Endodermal cell (in vitro differentiated cells): ENCODE measurements around the gene C4BPA. TPM values are rescaled to one million over a fixed set of nuclear protein-coding genes. Genes with fewer than 3 reads are reported as not detected.

ENCODE experiments used
- DNase-seq: peaks from one replicate; pipeline ENCODE4 v3.0.0-alpha.2; 2017
- H3K27ac ChIP-seq: 2 replicates; pipeline ENCODE4 v1.5.1; 2013; ENCODE audit warnings: mild to moderate bottlenecking, low read depth, low read length, moderate library complexity
- H3K27me3 ChIP-seq: 2 replicates; pipeline ENCODE4 v1.6.1; 2013; ENCODE audit warnings: mild to moderate bottlenecking, low read length, moderate library complexity; ENCODE audit not compliant: insufficient read depth, control insufficient read depth, poor library complexity, severe bottlenecking
- H3K36me3 ChIP-seq: 2 replicates; pipeline ENCODE4 v1.7.0; 2013; ENCODE audit warnings: mild to moderate bottlenecking, low read length, moderate library complexity; ENCODE audit not compliant: control insufficient read depth, insufficient read depth
- H3K4me1 ChIP-seq: one replicate; pipeline ENCODE4 v1.7.0; 2013; ENCODE audit warnings: low read length; ENCODE audit not compliant: control insufficient read depth, insufficient read depth
- H3K4me3 ChIP-seq: 2 replicates; pipeline ENCODE4 v1.5.1; 2013; ENCODE audit warnings: mild to moderate bottlenecking, low read length, moderate library complexity
- H3K9ac ChIP-seq: 2 replicates; pipeline ENCODE4 v1.6.1; 2013; ENCODE audit warnings: mild to moderate bottlenecking, low read length, moderate library complexity; ENCODE audit not compliant: poor library complexity, severe bottlenecking; ENCODE audit errors: extremely low read depth
- H3K9me3 ChIP-seq: 2 replicates; pipeline ENCODE4 v1.6.1; 2013; ENCODE audit warnings: mild to moderate bottlenecking, low read length, moderate library complexity; ENCODE audit not compliant: control insufficient read depth
- H3K27ac Mint-ChIP-seq: 2 replicates; pipeline ENCODE4 v1.8.0; 2020; ENCODE audit warnings: mixed read lengths
- H3K27me3 Mint-ChIP-seq: 2 replicates; pipeline ENCODE4 v1.8.0; 2021; ENCODE audit warnings: mild to moderate bottlenecking, mixed read lengths; ENCODE audit not compliant: insufficient read depth
- H3K36me3 Mint-ChIP-seq: 2 replicates; pipeline ENCODE4 v1.8.0; 2020; ENCODE audit warnings: low read depth, mixed read lengths
- H3K4me1 Mint-ChIP-seq: 2 replicates; pipeline ENCODE4 v1.8.0; 2020; ENCODE audit warnings: mixed read lengths
- H3K4me3 Mint-ChIP-seq: 2 replicates; pipeline ENCODE4 v1.8.0; 2020; ENCODE audit warnings: mild to moderate bottlenecking, moderate library complexity, mixed read lengths
- H3K9me3 Mint-ChIP-seq: 2 replicates; pipeline ENCODE4 v1.8.0; 2020; ENCODE audit warnings: mild to moderate bottlenecking, mixed read lengths
- CTCF ChIP-seq: fragments of 200-600 bp; sonication (generic); conservative IDR thresholded peaks from 2 replicates; pipeline ENCODE4 v1.5.0; 2021; ENCODE audit warnings: antibody characterized with exemption, mild to moderate bottlenecking
- WGBS, 2 experiments: methylation state at CpG; one replicate each; pipeline versions ENCODE4 v1.1.5 to v1.1.7; 2013; ENCODE audit warnings: missing lambda C conversion rate in 2 of 2, mixed read lengths in 1 of 2; ENCODE audit not compliant: insufficient coverage in 1 of 2, insufficient read length in 1 of 2; 5-methylcytosine and 5-hydroxymethylcytosine counted together
- total RNA-seq, 2 donors: library from RNA; stranded (reverse); fragmentation: NEBNext Ultra II Directional in 1 of 2; extraction: Animal tissue kit (Norgen Biotek cat#: 25700) in 1 of 2; gene quantifications; 2 replicates in 1 of 2; 3 replicates in 1 of 2; pipeline ENCODE4 v1.2.1, GENCODE V29; 2021

Gene C4BPA
- total RNA-seq, 2 donors from 2014 or later = not detected

GRCh38 chr1:207156826-207157225 is 52.8 kb downstream of the C4BPA start:
- H3K27ac ChIP-seq = no peak overlapping the region
- no peak overlapping the region for H3K9ac ChIP-seq
- H3K27ac Mint-ChIP-seq = no peak overlapping the region
- no peak for TF ChIP-seq CTCF
- H3K36me3 ChIP-seq = no peaks in the 10 kb centered on the region
- DNase-seq = no peak
- H3K9me3 ChIP-seq = peaks cover 4% of the 10 kb centered on the region
- H3K4me3 ChIP-seq = no peak overlapping the region
- no peaks in the 10 kb centered on the region for H3K9me3 Mint-ChIP-seq
- WGBS, 2 experiments = 92 to 100% methylated on average over 1 to 5 of the region's 5 CpGs
- no peaks in the 10 kb centered on the region for H3K4me1 ChIP-seq
- H3K36me3 Mint-ChIP-seq = no peaks in the 10 kb centered on the region
- H3K4me3 Mint-ChIP-seq = no peak overlapping the region
- H3K27me3 Mint-ChIP-seq = peaks cover 10% of the 10 kb centered on the region
- no peaks in the 10 kb centered on the region for H3K4me1 Mint-ChIP-seq
- peaks cover 6% of the 10 kb centered on the region for H3K27me3 ChIP-seq

- no peaks in the 10 kb centered on the region for H3K4me1 ChIP-seq
- no peak overlapping the region for H3K4me3 ChIP-seq
- DNase-seq = no peak
- Mint-ChIP-seq H3K4me1 (no peaks in the 10 kb centered on the region), H3K27me3 (peaks cover 6% of the 10 kb centered on the region), H3K9me3 (no peaks in the 10 kb centered on the region), H3K4me3 (no peak overlapping the region), H3K27ac (no peak overlapping the region), H3K36me3 (no peaks in the 10 kb centered on the region)
- H3K9ac ChIP-seq = no peak overlapping the region
- H3K9me3 ChIP-seq = no peaks in the 10 kb centered on the region
- no peak for TF ChIP-seq CTCF
- WGBS, 2 experiments = no CpG with 5 or more reads among the region's 1 CpG
- peaks cover 6% of the 10 kb centered on the region for H3K27me3 ChIP-seq
- H3K27ac ChIP-seq = no peak overlapping the region
- no peaks in the 10 kb centered on the region for H3K36me3 ChIP-seq
Measured at GRCh38 chr1:207164086-207164485, 60.1 kb downstream of the C4BPA start.

DNA sequence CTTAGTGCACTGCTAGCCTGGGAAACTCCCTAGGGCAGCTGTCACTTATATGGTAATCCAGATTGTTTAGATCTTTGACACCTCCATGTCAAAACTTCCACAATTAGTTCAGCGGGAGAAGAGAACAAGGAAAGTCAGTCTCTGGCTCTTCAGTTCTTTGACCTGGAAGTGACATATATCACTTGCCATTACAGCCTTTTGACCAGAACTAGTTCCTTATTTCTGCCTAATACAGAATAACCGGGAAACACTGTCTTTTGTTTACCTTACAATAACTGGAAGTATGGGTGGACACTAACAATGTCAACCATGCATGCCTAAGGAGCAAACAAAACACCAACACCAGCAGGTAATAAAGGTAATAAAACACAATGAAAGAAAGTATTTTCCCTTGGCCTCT is 68.3 kb downstream of the C4BPA start:
- Histone ChIP-seq H3K27ac (no peak overlapping the region), H3K27me3 (no peaks in the 10 kb centered on the region), H3K9ac (no peak overlapping the region), H3K4me1 (peaks cover 12% of the 10 kb centered on the region), H3K36me3 (no peaks in the 10 kb centered on the region), H3K9me3 (peaks cover 5% of the 10 kb centered on the region), H3K4me3 (no peak overlapping the region)
- Mint-ChIP-seq H3K4me3 (no peak overlapping the region), H3K4me1 (peaks cover 19% of the 10 kb centered on the region), H3K27ac (no peak overlapping the region), H3K27me3 (no peaks in the 10 kb centered on the region), H3K9me3 (no peaks in the 10 kb centered on the region), H3K36me3 (no peaks in the 10 kb centered on the region)
- 79% methylated on average over 2 of the region's 2 CpGs; no CpG with 5 or more reads in 1 of the 2 experiments for WGBS, 2 experiments
- no peak for DNase-seq
- TF ChIP-seq CTCF = no peak
